NCI-H187 treated with DMSO at 0.1 percent for 48 hours (cell line): ENCODE results near the gene TM9SF4.
"Not testable (repeated sequence)": the region's sequence is repeated elsewhere in the genome, so short reads cannot be mapped to it uniquely, and the experiment has no call there.

ENCODE experiments used
- DNase-seq: peaks from one replicate; lab custom pipeline; 2025; lab: John Stamatoyannopoulos, UW

The TM9SF4 gene

DNA sequence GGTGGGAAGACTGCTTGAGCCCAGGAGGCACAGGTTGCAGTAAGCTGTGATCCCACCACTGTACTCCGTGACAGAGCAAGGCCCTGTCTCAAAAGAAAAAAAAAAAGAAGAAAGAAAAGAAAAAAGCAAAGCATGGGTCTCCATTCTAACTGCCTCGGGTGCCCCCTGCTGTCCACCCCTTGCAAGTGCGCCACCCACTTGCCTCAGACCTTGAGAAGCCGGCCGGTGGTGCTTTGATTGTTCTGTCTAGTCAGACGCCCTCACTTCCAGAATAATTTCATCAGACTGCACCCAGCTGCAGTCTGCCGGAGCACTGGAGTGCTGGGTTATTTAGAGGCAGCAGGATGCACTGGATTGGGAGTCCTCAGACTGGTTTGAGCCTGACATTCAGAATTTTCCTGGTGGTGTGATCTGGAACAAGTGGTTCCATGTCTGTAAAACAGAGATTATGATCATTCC, 17.6 kb upstream of the TM9SF4 start:
- peak; percentile 26 for DNase-seq

DNA sequence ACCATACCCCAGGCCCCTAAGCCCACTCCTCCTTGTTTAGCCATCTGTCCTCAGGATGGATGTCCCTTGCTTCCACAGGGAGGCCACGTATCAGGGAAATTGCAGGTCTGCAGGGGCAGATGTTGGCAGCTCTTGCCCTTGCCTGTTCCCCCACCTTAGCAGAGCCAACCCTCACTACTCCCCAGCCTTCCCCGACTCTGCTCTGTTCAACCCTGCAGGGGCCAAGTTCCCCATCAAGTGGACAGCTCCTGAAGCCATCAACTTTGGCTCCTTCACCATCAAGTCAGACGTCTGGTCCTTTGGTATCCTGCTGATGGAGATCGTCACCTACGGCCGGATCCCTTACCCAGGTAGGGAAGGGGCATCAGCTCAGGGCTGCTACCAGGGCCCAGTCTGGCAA, 10.7 kb upstream of the TM9SF4 start:
- DNase-seq = no peak

DNA sequence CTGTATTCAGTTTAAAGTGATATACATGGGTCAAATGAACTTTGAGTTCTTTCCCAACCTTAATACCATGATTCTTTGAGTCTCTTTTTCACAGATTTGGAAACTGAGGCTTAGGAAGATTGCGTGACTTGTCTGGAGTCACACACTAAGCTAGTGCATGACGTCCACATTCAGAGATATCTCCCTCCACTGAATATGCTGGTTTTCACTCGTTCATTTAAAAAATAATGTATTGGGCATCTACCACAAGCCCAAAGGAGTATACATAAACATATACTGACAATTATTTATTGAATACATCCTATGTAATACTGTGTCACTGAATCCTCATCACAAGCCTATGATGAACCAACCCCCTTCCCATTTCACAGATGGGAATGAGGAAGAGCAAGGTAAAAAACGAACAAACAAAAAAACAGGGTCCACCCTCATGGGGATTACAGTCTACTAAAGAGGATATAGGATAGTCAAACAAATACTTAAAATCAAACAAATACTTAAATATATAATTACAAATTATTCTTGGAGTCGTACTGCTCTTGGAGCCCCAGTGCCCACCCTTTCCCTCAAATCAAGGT, 611 bp upstream of the TM9SF4 start:
- no peak for DNase-seq

DNA sequence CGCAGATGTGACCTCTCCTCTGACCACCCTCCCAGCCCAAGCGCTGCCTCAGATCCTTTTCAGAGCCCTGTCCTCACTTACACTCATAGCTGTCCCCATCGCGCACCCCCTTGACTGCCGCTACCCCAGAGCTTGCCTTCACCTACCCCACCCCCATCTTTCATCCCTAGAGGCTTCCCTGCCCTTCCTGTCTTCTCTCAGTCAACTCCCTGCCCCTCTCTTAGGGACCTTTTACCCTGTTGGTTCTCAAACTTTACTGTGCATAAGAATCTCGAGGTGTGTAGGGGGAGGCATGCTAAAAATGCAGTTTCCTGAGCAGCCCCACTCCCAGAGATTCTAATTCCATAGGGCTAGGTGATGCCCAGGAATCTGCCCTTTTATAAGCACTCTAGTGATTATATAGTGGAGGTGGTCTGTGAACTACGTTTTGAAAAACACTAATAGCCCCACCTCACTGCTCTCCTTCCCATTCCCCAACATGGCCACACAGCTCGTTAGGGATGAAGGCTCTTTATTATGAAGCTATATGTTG, 725 bp downstream of the TM9SF4 start:
- DNase-seq = no peak

DNA sequence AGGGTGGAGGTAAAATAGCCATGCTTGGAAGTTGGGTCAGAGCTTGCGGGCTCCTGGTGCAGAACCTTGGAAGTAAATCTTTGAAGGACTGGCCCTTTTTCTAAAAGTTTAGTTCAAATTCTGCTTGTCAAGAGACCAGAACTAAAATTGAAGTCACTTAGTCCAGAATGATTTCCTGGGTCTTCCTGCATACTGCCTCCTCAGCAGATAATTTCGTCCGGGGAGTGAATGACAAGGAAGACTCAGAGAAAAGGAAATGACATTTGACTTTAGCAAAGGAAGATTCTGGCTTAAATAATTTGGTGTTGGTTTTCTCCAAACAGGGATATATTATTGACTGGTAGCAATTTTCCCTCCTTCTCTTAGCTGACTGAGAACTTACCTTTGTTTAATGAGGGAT, 1.2 kb downstream of the TM9SF4 start:
- DNase-seq = no peak

DNA sequence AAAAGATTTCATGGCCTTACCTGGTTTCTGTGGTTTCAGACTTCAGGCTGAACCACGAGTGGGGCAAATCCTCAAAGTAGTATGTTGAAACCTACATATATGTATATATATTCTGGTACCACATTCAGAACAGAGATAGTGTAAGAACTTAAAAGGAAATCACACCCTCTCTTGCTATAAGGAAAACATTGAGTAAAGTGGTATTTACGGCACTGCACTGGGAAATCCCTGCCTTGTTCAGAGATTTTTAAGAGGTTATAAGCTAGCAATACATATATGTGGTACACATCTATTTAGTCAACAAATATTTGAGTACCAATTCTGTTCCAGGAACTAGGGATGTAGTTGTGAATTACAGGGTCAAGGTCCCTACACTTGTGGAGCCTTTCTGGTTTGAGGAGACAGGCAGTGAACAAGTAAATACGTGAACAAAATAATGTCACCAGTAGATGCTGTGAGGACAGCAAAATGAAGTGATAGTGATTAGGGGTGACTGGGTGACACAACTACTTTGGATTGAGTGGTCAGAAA, 1.7 kb downstream of the TM9SF4 start:
- no peak for DNase-seq

DNA sequence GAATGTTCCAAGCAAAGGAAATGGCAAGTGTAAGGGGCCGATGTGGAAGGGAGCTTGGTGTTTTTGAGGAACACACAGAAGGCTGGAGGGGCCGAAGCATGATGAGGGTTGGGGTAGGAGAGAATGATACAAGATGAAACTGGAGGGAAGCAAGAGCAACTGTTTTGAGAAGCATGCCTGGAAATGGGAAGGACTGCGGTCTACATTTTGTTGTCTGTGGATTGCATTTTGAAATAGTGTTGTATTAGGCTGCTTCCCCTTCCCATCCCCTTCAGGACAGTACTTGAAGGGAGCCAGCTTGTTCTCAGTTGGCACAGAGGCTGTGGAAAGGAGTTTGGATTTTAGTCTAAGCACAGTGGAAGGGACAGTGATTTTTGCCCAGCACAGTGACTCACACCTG, 2.2 kb downstream of the TM9SF4 start:
- DNase-seq = no peak

DNA sequence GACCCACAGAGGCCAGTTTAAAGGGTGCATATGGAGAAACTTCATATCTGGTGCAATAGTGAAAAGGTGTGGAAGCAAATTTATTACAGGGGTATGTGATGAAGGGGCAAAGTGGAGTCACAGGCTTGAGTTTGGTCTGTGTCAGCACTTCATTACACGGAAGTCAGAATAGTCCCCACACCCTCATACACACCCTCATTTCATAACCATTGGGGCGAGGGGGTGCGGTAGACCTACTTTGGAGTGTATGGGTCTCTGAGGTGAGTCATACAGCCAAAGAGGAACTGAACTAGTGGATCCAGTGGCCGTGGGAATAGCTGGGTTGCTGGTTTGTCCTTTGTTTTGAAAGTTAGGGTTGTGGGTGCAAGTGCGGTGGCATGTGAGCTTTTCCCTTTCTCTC, 3.3 kb downstream of the TM9SF4 start:
- DNase-seq = no peak

DNA sequence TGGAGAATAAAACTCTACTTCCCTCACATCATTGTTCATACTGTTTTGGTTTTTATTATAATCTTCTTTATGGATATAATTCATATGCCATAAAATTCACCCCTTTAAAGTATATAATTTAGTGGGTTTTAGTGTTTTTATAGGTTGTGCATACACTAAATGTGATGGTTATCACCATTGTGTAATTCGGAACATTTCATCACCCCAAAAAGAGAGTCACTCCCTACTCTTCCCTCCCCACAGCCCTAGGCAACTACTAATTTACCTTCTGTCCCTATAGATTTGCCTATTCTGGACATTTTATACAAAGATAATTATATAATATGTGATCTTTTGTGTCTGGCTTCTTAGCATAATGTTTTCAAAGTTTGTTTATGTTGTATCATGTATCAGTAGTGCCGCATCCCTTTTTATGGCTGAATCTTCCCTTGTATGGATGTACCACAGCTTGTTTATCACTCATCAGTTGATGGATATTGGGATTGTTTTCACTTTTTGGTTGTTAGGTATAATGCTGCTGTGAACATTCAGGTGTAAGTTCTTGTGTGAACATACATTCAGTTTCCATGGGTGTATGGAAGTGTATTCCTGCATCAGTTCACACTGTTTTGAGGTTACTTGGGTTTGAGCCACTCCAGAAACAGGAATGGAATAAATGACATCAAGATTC, 4.2 kb downstream of the TM9SF4 start:
- DNase-seq = no peak

DNA sequence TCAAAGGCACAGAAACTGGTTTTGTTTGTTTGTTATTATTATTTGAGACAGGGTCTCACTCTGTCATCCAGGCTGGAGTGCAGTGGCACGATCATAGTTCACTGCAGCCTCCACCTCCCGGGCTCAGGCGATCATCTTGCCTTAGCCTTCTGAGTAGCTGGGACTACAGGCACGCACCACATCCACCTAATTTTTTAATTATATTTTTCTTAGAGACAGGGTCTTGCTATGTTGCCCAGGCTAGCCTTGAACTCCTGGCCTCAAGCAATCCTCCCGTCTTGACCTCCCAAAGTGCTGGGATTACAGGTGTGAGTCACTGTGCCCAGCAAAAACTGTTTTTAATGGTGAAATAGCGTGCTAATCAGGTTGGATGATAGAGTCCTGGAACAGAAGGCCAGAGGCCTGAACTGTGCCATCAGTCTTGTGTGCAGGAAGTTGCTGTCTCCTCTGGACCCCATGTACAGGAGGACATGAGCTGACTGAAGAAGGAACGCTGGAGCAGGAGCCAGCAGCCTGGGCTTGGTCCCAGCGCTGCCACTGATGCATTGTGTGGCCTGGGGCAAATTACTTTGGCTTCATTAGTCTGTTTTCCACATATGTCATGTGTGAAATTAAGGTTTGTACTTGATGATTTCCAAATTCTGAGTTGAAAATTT, 4.9 kb downstream of the TM9SF4 start:
- DNase-seq = no peak

DNA sequence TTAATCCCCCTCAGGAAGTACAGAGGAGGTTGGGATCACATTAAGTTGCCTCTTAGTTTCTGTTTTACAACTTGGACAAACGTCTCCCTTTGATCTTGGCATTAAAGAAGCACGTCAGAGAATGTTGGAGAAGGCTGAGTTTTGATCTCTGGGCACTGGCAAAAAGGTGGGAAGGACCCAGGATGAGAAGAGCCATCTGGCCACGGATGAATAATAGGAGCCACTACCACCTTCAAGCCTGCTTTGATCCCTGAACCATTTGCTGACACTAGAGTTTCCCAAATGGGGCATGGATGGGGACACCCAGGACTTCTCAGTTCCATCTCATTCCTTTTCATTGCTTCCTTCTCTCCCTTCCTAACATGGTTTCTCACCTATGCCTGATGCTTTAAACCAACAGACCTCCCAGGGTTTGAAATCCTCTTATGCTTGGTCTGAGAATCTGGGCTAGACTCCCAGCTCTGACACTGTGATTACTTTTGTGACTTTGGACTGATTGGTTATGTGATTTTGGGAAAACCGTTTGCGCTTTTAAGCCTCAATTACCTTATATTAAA, 5.8 kb downstream of the TM9SF4 start:
- DNase-seq = no peak

DNA sequence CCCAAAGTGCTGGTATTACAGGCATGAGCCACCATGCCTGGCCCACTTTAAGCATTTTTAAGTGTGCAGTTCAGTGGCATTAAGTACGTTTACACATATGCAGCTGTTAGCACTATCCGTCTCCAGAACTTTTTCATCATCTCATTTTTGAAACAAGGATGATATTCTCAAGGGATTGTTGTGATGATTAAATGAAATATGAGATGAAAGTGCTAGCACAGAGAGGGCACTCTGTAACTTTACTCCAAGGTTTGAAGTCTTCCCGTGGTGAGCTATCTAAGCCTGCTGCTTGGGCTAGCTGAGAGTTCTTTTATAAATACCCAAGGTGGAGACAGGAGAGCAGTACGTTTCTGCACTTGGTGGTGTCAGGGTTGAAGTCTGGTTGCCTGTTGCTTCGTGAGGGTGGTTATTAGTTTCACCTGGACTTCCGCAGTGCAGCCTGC, 6.6 kb downstream of the TM9SF4 start:
- DNase-seq = peak; percentile 53

DNA sequence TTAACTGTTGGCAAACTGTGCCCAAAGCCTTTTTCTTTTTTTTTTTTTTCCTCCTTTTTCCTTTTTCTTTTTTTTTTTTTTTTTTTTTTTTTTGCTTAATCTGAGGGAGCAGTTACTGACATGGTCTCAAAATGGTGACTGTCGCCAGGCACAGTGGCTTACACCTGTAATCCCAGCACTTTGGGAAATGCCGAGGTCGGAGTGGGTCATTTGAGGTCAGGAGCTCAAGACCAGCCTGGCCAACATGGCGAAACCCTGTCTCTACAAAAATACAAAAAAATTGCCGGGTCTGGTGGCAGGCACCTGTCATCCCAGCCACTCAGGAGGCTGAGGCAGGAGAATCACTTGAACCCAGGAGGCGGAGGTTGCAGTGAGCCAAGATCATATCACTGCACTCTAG, 7.3 kb downstream of the TM9SF4 start:
- DNase-seq = not testable (repeated sequence)

DNA sequence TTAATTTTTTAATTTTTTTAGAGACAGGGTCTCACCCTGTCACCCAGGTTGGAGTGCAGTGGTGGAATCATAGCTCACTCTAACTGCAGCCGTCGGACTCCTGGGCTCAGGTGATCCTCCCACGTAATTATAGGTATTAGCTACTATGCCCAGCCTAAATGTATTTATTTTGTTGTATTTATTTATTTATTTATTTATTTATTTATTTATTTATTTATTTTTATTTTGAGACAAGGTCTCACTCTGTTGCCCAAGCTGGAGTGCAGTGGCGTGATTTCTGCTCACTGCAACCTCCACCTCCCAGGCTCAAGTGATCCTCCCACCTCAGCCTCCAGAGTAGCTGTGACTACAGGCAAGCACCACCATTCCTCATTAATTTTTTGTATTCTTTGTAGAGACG, 8.9 kb downstream of the TM9SF4 start:
- not testable (repeated sequence) for DNase-seq

DNA sequence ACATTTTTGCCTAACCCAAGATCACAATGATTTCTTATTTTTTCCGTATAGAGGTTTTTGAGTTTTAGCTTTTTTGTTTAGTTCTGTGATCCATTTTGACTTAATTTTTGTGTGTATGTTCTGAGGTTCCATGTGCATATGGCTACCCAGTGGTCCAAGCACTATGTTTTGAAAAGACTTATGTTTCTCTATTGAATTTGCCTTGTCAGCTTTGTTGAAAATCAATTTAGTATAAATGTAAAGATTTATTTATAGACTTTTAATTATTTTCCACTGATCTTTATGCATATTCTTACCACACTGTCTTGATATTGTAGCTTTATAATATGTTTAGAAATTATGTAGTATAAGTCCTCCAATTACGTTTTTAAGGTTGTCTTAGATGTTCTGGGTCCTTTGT, 10.2 kb downstream of the TM9SF4 start:
- DNase-seq = no peak

DNA sequence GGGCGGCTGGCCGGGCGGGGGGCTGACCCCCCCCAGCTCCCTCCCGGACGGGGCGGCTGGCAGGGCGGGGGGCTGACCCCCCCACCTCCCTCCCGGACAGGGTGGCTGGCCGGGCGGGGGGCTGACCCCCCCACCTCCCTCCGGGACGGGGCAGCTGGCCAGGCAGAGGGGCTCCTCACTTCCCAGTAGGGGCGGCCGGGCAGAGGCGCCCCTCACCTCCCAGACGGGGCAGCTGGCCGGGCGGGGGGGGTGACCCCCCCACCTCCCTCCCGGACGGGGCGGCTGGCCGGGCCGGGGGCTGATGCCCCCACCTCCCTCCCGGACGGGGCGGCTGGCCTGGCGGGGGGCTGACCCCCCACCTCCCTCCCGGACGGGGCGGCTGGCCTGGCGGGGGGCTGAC, 12.4 kb downstream of the TM9SF4 start:
- not testable (repeated sequence) for DNase-seq

DNA sequence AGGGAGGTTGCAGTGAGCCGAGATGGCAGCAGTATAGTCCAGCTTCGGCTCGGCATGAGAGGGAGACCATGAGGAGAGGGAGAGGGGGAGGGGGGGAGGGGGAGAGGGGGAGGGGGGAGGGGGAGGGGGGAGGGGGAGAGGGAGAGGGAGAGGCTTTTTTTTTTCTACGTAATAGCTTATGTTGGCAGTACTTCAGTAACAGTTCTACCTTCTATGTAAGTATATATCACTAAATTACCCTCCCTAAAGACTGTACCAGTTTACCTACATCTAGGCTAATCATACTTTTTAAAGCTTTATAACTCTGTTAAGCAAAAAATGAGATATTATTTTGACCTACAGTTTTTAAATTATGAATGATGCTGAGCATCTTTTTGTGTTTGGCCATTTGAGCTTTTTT, 13.6 kb downstream of the TM9SF4 start:
- DNase-seq = no peak

DNA sequence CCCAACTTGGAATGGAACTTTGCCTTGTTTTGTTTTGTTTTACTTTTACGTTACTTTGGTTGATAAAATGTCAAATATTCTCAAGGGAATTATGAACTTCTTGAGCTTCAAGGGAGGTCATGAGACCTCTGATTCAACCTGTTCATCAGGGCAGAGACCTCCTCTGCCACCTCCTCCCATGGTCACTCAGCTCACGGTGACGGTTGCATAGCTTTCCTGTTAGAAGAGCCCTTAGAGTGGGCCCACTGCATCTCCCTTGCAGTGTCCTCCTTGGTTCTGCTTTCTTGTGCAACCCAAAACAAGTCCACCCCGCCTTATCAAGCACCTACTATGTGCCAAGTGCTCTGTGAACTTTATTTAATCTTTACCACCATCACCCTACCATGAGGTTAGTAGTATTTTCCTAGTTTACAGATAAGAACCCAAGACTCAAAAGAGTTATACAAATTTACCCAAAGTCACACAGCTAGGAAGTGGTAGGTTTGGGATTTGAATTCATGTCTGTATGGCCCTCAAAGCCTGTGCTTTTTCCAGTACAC, 15.5 kb downstream of the TM9SF4 start:
- no peak for DNase-seq

DNA sequence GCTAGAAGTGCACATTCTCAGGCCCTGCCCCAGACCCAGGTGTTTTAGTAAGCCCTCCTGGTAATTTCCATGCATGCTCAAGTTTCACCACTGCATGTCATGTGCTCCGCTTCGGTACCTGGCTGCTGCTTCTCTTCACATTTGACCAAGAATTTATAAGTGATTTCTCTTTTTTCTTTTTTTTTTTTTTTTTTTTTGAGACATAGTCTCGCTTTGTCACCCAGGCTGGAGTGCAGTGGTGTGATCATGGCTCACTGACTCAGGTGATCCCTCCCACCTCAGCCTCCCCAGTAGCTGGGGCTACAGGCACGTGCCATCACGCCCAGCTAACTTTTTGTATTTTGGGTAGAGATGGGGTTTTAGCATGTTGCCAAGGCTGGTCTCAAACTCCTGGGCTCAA, 16.0 kb downstream of the TM9SF4 start:
- DNase-seq = no peak

DNA sequence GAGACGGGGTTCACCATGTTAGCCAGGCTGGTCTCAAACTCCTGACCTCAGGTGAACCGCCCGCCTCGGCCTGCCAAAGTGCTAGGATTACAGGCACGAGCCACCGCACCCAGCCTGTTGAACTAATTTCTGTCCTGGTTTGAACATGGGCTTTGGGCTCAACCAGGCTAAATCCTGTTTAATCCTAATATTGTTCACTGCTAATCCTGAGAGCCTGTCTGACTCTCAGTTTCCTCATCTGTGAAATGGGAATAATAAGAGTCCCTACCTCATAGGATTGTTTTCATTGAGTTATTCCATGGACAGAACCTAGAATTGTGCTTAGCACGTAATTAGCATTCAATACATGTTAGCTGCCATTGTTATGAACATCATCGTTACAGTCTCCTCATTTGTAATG, 17.4 kb downstream of the TM9SF4 start:
- DNase-seq = no peak

DNA sequence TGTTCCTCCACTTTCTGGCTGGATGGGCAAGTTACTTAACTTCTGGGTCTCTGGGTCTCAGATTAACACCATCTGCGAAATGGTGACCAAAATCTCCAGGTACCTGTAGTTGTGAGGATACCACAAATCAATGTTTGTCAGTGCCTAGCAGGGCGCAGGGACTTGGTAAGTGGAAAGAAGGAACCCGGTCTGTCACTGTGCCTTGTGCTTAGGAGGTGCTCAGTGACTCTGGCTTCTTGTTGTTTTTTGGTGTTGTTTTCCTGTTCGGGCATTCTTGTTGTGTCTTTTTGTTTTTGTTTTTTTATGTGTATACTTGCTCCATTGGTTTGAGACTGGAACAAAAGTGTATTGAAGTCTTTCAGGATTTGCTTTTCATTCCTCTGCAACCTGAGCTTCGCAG, 17.8 kb downstream of the TM9SF4 start:
- DNase-seq = no peak

DNA sequence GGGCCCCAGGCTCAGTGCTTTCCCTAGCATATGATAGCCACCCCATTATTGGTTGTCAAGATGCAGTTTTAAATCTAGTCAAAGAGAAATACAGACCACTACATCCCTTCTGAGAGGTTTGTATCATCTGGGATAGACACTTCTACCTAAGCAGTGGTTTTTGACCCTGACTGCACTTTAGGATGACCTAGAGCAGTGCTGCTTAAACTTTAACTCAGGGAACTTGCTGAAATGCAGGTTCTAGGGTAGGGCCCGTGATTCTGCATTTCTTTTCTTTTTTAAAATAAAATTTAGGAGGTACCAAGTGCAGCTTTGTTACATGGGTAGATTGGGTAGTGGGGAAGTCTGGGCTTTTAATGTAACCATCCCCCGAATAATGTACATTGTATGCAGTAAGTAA, 18.7 kb downstream of the TM9SF4 start:
- no peak for DNase-seq
